SK-N-MC (cell line): ENCODE data around the gene EFCAB6.

ENCODE experiments used
- EZH2 ChIP-seq: fragments of 200-600 bp; sonication (generic); IDR thresholded peaks from one replicate; pipeline ENCODE4 v1.6.1; 2017; ENCODE audit warnings: antibody characterized with exemption
- POLR2AphosphoS5 ChIP-seq: IDR thresholded peaks from 2 replicates; pipeline ENCODE4 v1.6.1; 2012; ENCODE audit warnings: mild to moderate bottlenecking, low read depth, low read length, borderline replicate concordance

DNA sequence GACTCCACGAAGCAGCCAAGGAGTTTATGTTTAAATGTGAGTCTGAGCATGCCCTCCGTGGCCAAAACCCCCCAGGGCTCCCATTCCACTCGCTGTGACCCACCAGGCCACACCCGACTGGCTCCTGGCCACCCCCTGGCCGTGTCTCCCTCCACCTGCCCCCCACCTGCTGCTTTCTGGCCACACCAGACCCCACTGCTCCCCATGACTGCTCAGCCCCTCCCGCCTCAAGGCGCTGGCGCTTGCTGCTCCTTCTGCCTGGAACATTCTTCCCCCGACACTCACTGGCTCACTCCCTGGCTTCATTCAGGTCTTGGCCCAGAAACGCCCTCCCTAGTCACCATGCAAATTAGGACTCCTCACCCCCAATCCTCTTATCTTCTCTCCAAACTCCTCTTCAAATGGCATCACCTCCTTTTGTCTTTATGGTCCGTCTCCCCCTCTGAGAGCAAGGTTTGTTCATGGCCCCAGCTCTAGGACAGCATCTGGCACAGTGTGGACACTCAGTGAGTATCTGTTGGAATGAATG is 72.2 kb downstream of the EFCAB6 start:
- TF ChIP-seq EZH2 (no peak), POLR2AphosphoS5 (no peak)
